HepG2 (cell line): ENCODE data around the gene RERE. TPM values are rescaled to one million over a fixed set of nuclear protein-coding genes. Genes with fewer than 3 reads are reported as not detected.

Experiments used
- ATAC-seq: fragments of 200-7000 bp; cut with Tn5 transposase; 3 replicates; pipeline ENCODE4 v1.9.1; 2020; ENCODE audit warnings: mild to moderate bottlenecking, moderate library complexity
- BruUV-seq: library from RNA; stranded (reverse); fragments of 400-500 nt; replicated peaks from 2 replicates; lab custom pipeline; 2021; lab: Mats Ljungman, UMichigan
- CTCF ChIA-PET: fragments of 300-600 bp; formaldehyde crosslinking; extraction: SDS; loops from one replicate; lab custom pipeline; 2021; ENCODE audit warnings: low total read pairs, inconsistent platforms, low intra/inter-chr PET ratio; lab: Yijun Ruan, JAX
- POLR2A ChIA-PET: fragments of 350-600 bp; sonication (Branson Sonifier 250); formaldehyde crosslinking; loops from one replicate; lab custom pipeline; 2020; ENCODE audit warnings: antibody characterized with exemption, inconsistent platforms; lab: Yijun Ruan, JAX
- DNase-seq: peaks from one replicate; pipeline ENCODE4 v3.0.0-alpha.2; 2015; ENCODE audit warnings: low spot score
- FAIRE-seq: peaks from 3 replicates; lab custom pipeline; 2011; peaks lifted over from hg19 to GRCh38; lab: Jason Lieb, UNC
- H2AFZ ChIP-seq: one replicate; pipeline ENCODE4 v1.6.1; 2011; ENCODE audit warnings: low read length, inconsistent platforms
- H3K27ac ChIP-seq: fragments of 300-600 bp; 3 replicates; pipeline ENCODE4 v1.8.0; 2011; ENCODE audit warnings: mixed run types, mild to moderate bottlenecking, mixed read lengths, low read length, inconsistent platforms; ENCODE audit not compliant: insufficient read depth; ENCODE audit errors: extremely low read length
- H3K27me3 ChIP-seq, 2 experiments: fragments of 200-600 bp in 1 of 2; 2 replicates in 1 of 2; 3 replicates in 1 of 2; pipeline versions ENCODE4 v1.6.0 to v1.8.0; 2011; ENCODE audit warnings: low read length in 2 of 2, mild to moderate bottlenecking in 2 of 2, moderate library complexity in 2 of 2, inconsistent platforms in 1 of 2; ENCODE audit not compliant: insufficient read depth in 2 of 2, control insufficient read depth in 1 of 2
- H3K36me3 ChIP-seq, 2 experiments: fragments of 200-600 bp in 1 of 2; replicated peaks in 1 of 2; 2 replicates in 1 of 2; 3 replicates in 1 of 2; pipeline versions ENCODE4 v1.5.1 to v1.8.0; 2011; ENCODE audit warnings: low read length in 2 of 2, inconsistent platforms in 1 of 2; ENCODE audit not compliant: insufficient read depth in 2 of 2, control insufficient read depth in 1 of 2
- H3K4me1 ChIP-seq: 2 replicates; pipeline ENCODE4 v1.5.1; 2012; ENCODE audit warnings: low read length, inconsistent platforms; ENCODE audit not compliant: insufficient read depth
- H3K4me2 ChIP-seq: 2 replicates; pipeline ENCODE4 v1.6.0; 2011; ENCODE audit warnings: low read depth, low read length, inconsistent platforms
- H3K4me3 ChIP-seq, 3 experiments: fragments of 200-600 bp in 1 of 3; sonication (generic), shearing (Covaris generic) in 1 of 3; replicated peaks in 1 of 3; 2 replicates each; pipeline ENCODE4 v1.5.1; 2011 to 2016; ENCODE audit warnings: low read length in 3 of 3, inconsistent platforms in 2 of 3, low read depth in 2 of 3, mild to moderate bottlenecking in 2 of 3, control low read depth in 1 of 3, mixed read lengths in 1 of 3; ENCODE audit not compliant: insufficient read depth in 1 of 3
- H3K79me2 ChIP-seq: one replicate; pipeline ENCODE4 v1.6.1; 2011; ENCODE audit warnings: low read length, inconsistent platforms; ENCODE audit not compliant: insufficient read depth
- H3K9ac ChIP-seq: 2 replicates; pipeline ENCODE4 v1.6.0; 2011; ENCODE audit warnings: mild to moderate bottlenecking, low read depth, low read length, inconsistent platforms; ENCODE audit not compliant: insufficient read depth
- H3K9me3 ChIP-seq: 2 replicates; pipeline ENCODE4 v1.5.1; 2012; ENCODE audit warnings: mild to moderate bottlenecking, low read length
- H4K20me1 ChIP-seq: 2 replicates; pipeline ENCODE4 v1.6.0; 2011; ENCODE audit warnings: inconsistent platforms, mild to moderate bottlenecking, low read length, moderate library complexity; ENCODE audit not compliant: insufficient read depth
- HDAC1 ChIP-seq: sonication (generic); formaldehyde crosslinking; IDR thresholded peaks from 2 replicates; pipeline ENCODE4 v1.5.1; 2020; ENCODE audit warnings: mild to moderate bottlenecking, missing genetic modification reagents
- NFIC ChIP-seq: IDR thresholded peaks from 2 replicates; pipeline ENCODE4 v1.6.1; 2012; ENCODE audit warnings: mild to moderate bottlenecking, low read length, inconsistent platforms
- PCBP1 ChIP-seq: fragments of 200-400 bp; formaldehyde crosslinking; IDR thresholded peaks from 2 replicates; pipeline ENCODE4 v1.6.1; 2017; ENCODE audit warnings: mild to moderate bottlenecking, low read depth, low read length, borderline replicate concordance
- PHF21A ChIP-seq: sonication (generic); formaldehyde crosslinking; IDR thresholded peaks from 2 replicates; pipeline ENCODE4 v1.5.0; 2020; ENCODE audit warnings: mild to moderate bottlenecking, missing genetic modification reagents
- RXRB ChIP-seq: IDR thresholded peaks from 2 replicates; pipeline ENCODE4 v1.6.1; 2016; ENCODE audit warnings: borderline replicate concordance, missing genetic modification reagents, missing compliant biosample characterization
- TARDBP ChIP-seq: sonication (generic); formaldehyde crosslinking; IDR thresholded peaks from 2 replicates; pipeline ENCODE4 v1.8.0; 2022; ENCODE audit warnings: mild to moderate bottlenecking, missing genetic modification reagents
- ZKSCAN5 ChIP-seq: sonication (generic); formaldehyde crosslinking; IDR thresholded peaks from 2 replicates; pipeline ENCODE4 v1.5.1; 2020; ENCODE audit warnings: mild to moderate bottlenecking, missing genetic modification reagents
- WGBS: methylation state at CpG from one replicate; pipeline ENCODE4 v1.1.6; 2017; ENCODE audit warnings: low lambda C conversion rate; 5-methylcytosine and 5-hydroxymethylcytosine counted together
- in situ Hi-C: cut with HindIII; loops from 2 replicates; pipeline ENCODE4 v1.10.0; 2017; ENCODE audit warnings: low pct_unique_long_range_greater_than_20kb; ENCODE audit not compliant: extremely low pct_ligation_motif_present
- intact Hi-C: fragments of 100-400 bp; cut with micrococcal nuclease; formaldehyde crosslinking; loops from one replicate; pipeline ENCODE4 v1.10.0; 2022; ENCODE audit not compliant: unreplicated experiment
- polyA plus RNA-seq, 8 experiments: library from polyadenylated mRNA; depleted of rRNA in 3 of 8; stranded (reverse) in 7 of 8; unstranded in 1 of 8; fragments of >200 nt; fragmentation: Illumina TruSeq in 4 of 8; extraction: Trizol in 4 of 8; gene quantifications; 2 replicates each; pipeline versions ENCODE4 v1.2.1 to v1.2.3, GENCODE V29; 2011 to 2016; ENCODE audit warnings: low read depth in 4 of 8, missing spikeins in 1 of 8, mixed read lengths in 1 of 8; ENCODE audit not compliant: insufficient read depth in 1 of 8
- total RNA-seq, 5 experiments: library from RNA; depleted of rRNA; stranded (reverse); fragments of >200 nt; fragmentation: Illumina TruSeq; extraction: Trizol; gene quantifications; 2 replicates each; pipeline ENCODE4 v1.2.3, GENCODE V29; 2016; ENCODE audit warnings: low read depth in 1 of 5
- TF ChIP-seq, protein P1 (sequence below): sonication (generic); formaldehyde crosslinking; IDR thresholded peaks from 2 replicates; pipeline ENCODE4 v1.5.0; 2020; ENCODE audit warnings: mild to moderate bottlenecking, low read depth, missing genetic modification reagents, borderline replicate concordance
- TF ChIP-seq, protein P2 (sequence below): sonication (generic); formaldehyde crosslinking; conservative IDR thresholded peaks from 2 replicates; pipeline ENCODE4 v1.8.0; 2022; ENCODE audit warnings: mild to moderate bottlenecking, moderate library complexity, missing genetic modification reagents
- TF ChIP-seq, protein P3 (sequence below): sonication (generic); formaldehyde crosslinking; conservative IDR thresholded peaks from 2 replicates; pipeline ENCODE4 v1.8.0; 2022; ENCODE audit warnings: low read depth, missing genetic modification reagents
- TF ChIP-seq, protein P4 (sequence below): sonication (generic); formaldehyde crosslinking; IDR thresholded peaks from 2 replicates; pipeline ENCODE4 v1.4.0; 2020; ENCODE audit warnings: missing genetic modification reagents, borderline replicate concordance

RERE gene
- total and polyA plus RNA-seq, 2 of the 13 experiments (the other 11 are each of a cell fraction or from before 2014, with no cell fraction given): 18.3 to 21.9 TPM

DNA sequence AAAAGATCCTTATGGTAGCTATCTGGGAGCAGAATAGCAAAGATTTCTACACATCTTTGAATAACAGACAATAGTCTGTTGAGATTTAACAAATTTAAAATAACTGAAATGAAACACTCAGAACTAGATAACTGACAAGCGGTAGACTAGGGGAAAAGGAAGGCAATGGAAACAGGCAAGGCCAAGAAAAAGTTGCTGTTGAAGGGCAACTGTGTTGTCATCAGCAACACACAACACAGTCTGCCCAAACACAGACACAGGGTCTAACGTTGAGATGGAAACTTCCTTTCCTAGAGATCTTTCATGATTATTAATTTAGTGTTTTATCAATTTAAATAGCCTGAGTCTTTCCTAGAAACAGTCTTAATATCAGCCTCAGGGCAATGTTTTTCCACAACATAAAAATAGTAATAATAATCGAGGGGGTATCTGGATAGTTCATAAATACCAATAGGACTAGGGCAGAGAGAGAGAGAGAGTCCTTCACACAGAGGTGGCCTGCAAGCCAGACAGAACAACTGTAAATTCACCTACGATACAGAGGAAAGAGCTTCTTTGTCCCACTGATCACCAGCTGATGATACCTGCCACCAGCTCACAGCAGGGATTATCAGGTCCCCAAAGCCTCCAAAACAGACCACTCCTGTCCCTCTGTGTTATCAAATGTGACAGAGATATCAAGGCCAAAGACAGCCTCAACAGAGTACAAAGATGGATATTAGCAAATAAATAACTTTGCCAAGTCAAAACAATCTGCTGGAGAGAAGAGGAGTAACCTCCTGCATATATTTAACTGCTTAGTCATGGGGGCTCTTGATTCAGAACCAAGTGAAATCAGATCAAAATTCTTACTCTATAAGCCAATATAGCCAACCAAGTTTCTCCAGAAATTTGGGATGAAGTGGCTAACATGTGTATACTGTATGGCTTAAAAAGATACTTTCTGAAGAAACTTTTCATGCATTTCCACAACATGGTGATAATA lies 254.3 kb downstream of the RERE start:
- peak overlapping the region; percentile 48 for H3K9ac ChIP-seq
- peaks cover 80% of the 10 kb centered on the region for H3K4me1 ChIP-seq
- peaks cover 29% of the 10 kb centered on the region for H4K20me1 ChIP-seq
- DNase-seq: peak; percentile 79
- peak; percentile 62 for ATAC-seq
- peaks cover 73% of the 10 kb centered on the region for H3K79me2 ChIP-seq
- intact Hi-C loops: loop anchor here (5.0 kb wide), 1 partner anchor 284 kb away; no protein-coding TSS in a partner anchor
- H3K36me3 ChIP-seq: peaks cover 4 to 7% of the 10 kb centered on the region in 2 experiments
- ChIA-PET CTCF (interaction anchor here (0.8 kb wide), 1 partner anchor 164 kb away, joined by 3 read pairs; no protein-coding TSS in a partner anchor), POLR2A (interaction anchor here (0.7 to 2.2 kb wide), 5 partner anchors 11 to 285 kb away, joined by 3 to 9 read pairs (median 4); no protein-coding TSS in a partner anchor)
- no peaks in the 10 kb centered on the region for H3K27me3 ChIP-seq
- in situ Hi-C loops: loop anchor here (10.0 to 25.0 kb wide), 2 partner anchors 102 to 274 kb away; no protein-coding TSS in a partner anchor
- H3K9me3 ChIP-seq: no peaks in the 10 kb centered on the region
- H3K4me2 ChIP-seq: peak overlapping the region; percentile 55
- FAIRE-seq: no peak
- no peak overlapping the region for H2AFZ ChIP-seq
- WGBS: 31% methylated on average over 4 of the region's 4 CpGs
- H3K27ac ChIP-seq: peak overlapping the region; percentile 75
- BruUV-seq: TSS peak; percentile 29
- no peak overlapping the region for H3K4me3 ChIP-seq
- TF ChIP-seq ZKSCAN5 (CRISPR knock-in tag) (no peak), NFIC (0 out of 2 replicates have a peak, but pooled peaks have one; percentile 3), PHF21A (CRISPR knock-in tag) (0 out of 2 replicates have a peak, but pooled peaks have one; percentile 6), TARDBP (0 out of 2 replicates have a peak, but pooled peaks have one; percentile 8), RXRB (CRISPR knock-in tag) (0 out of 2 replicates have a peak, but pooled peaks have one; percentile 6), PCBP1 (no peak), HDAC1 (CRISPR knock-in tag) (no peak)
- TF ChIP-seq, protein P1, sequence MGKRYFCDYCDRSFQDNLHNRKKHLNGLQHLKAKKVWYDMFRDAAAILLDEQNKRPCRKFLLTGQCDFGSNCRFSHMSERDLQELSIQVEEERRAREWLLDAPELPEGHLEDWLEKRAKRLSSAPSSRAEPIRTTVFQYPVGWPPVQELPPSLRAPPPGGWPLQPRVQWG: no peak
- TF ChIP-seq, protein P2, sequence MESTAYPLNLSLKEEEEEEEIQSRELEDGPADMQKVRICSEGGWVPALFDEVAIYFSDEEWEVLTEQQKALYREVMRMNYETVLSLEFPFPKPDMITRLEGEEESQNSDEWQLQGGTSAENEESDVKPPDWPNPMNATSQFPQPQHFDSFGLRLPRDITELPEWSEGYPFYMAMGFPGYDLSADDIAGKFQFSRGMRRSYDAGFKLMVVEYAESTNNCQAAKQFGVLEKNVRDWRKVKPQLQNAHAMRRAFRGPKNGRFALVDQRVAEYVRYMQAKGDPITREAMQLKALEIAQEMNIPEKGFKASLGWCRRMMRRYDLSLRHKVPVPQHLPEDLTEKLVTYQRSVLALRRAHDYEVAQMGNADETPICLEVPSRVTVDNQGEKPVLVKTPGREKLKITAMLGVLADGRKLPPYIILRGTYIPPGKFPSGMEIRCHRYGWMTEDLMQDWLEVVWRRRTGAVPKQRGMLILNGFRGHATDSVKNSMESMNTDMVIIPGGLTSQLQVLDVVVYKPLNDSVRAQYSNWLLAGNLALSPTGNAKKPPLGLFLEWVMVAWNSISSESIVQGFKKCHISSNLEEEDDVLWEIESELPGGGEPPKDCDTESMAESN (CRISPR knock-in tag): 0 out of 2 replicates have a peak, but pooled peaks have one; percentile 47
- TF ChIP-seq, protein P3, sequence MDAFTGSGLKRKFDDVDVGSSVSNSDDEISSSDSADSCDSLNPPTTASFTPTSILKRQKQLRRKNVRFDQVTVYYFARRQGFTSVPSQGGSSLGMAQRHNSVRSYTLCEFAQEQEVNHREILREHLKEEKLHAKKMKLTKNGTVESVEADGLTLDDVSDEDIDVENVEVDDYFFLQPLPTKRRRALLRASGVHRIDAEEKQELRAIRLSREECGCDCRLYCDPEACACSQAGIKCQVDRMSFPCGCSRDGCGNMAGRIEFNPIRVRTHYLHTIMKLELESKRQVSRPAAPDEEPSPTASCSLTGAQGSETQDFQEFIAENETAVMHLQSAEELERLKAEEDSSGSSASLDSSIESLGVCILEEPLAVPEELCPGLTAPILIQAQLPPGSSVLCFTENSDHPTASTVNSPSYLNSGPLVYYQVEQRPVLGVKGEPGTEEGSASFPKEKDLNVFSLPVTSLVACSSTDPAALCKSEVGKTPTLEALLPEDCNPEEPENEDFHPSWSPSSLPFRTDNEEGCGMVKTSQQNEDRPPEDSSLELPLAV (CRISPR knock-in tag): no peak
- TF ChIP-seq, protein P4, sequence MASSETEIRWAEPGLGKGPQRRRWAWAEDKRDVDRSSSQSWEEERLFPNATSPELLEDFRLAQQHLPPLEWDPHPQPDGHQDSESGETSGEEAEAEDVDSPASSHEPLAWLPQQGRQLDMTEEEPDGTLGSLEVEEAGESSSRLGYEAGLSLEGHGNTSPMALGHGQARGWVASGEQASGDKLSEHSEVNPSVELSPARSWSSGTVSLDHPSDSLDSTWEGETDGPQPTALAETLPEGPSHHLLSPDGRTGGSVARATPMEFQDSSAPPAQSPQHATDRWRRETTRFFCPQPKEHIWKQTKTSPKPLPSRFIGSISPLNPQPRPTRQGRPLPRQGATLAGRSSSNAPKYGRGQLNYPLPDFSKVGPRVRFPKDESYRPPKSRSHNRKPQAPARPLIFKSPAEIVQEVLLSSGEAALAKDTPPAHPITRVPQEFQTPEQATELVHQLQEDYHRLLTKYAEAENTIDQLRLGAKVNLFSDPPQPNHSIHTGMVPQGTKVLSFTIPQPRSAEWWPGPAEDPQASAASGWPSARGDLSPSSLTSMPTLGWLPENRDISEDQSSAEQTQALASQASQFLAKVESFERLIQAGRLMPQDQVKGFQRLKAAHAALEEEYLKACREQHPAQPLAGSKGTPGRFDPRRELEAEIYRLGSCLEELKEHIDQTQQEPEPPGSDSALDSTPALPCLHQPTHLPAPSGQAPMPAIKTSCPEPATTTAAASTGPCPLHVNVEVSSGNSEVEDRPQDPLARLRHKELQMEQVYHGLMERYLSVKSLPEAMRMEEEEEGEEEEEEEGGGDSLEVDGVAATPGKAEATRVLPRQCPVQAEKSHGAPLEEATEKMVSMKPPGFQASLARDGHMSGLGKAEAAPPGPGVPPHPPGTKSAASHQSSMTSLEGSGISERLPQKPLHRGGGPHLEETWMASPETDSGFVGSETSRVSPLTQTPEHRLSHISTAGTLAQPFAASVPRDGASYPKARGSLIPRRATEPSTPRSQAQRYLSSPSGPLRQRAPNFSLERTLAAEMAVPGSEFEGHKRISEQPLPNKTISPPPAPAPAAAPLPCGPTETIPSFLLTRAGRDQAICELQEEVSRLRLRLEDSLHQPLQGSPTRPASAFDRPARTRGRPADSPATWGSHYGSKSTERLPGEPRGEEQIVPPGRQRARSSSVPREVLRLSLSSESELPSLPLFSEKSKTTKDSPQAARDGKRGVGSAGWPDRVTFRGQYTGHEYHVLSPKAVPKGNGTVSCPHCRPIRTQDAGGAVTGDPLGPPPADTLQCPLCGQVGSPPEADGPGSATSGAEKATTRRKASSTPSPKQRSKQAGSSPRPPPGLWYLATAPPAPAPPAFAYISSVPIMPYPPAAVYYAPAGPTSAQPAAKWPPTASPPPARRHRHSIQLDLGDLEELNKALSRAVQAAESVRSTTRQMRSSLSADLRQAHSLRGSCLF (CRISPR knock-in tag): no peak
